ENCODE data around the gene PRAC1. TPM values are rescaled to one million over a fixed set of nuclear protein-coding genes. Genes with fewer than 3 reads are reported as not detected.

Gene PRAC1
- total RNA-seq, 2 experiments from 2014 or later: not detected

DNA sequence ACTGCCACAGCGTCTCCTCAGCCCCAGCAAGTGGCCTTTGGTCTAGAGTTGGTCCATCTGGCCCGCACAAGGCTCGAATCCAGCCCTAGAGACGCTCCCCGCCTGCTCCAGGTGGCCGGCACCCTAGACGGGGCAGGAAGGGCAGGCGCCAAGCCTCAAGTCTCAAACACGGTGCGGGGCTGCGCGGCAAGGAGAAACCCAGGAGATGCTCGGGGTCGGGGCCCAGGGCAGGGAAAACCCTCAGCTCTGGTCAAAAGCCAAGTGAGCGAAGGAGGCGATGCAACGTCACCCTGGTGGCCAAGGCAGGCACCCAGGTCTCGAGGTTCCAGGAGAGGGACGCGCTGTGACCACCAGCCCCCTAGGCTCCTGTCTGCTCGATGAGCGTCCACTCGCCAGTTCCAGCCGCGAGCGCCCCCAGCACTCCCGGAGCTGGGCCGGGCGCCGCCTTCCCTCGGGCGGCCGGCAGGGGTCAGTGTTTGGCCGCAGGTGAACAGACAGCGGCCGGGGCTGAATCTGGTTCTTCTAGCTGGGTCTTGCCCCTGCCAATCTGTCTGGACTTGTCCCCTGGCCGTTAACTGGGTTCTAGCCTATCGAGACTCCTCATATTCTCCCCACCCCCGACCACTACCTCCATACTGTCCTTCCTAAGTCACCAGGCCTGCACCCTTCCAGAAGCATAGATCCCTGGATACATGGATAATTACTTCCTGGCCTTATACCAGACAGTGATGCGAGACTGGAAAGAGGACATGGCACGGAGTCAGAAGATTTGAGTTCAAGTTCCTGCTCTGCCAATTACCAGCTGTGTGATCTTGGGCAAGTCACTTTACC lies 44.0 kb downstream of the PRAC1 start:
- H3K4me1 ChIP-seq (ENCODE audit: insufficient read depth, low read length, poor library complexity, severe bottlenecking): no peaks in the 10 kb centered on the region
- ChIA-PET POLR2A (interaction anchor here (0.8 kb wide), 1 partner anchor 285 kb away, joined by 3 read pairs; no protein-coding TSS in a partner anchor), CTCF (ENCODE audit: unreplicated experiment) (interaction anchor here (0.6 to 0.9 kb wide), 3 partner anchors 14 to 1826 kb away, joined by 3 to 5 read pairs (median 3); no protein-coding TSS in a partner anchor)
- H3K4me2 ChIP-seq (ENCODE audit: low read length): no peak overlapping the region
- TF ChIP-seq EZH2phosphoT487 (IDR thresholded peaks at IDR 0.05; ENCODE audit: borderline replicate concordance, low read depth, low read length): no peak
- TF ChIP-seq, protein P1, sequence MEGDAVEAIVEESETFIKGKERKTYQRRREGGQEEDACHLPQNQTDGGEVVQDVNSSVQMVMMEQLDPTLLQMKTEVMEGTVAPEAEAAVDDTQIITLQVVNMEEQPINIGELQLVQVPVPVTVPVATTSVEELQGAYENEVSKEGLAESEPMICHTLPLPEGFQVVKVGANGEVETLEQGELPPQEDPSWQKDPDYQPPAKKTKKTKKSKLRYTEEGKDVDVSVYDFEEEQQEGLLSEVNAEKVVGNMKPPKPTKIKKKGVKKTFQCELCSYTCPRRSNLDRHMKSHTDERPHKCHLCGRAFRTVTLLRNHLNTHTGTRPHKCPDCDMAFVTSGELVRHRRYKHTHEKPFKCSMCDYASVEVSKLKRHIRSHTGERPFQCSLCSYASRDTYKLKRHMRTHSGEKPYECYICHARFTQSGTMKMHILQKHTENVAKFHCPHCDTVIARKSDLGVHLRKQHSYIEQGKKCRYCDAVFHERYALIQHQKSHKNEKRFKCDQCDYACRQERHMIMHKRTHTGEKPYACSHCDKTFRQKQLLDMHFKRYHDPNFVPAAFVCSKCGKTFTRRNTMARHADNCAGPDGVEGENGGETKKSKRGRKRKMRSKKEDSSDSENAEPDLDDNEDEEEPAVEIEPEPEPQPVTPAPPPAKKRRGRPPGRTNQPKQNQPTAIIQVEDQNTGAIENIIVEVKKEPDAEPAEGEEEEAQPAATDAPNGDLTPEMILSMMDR (conservative IDR thresholded peaks at IDR 0.05; ENCODE audit: low read length): peak; percentile 91
- intact Hi-C loops (cut with micrococcal nuclease; ENCODE audit: unreplicated experiment): loop anchor here (2.0 to 5.0 kb wide), 3 partner anchors 129 to 354 kb away; no protein-coding TSS in a partner anchor
- H3K36me3 ChIP-seq (ENCODE audit: insufficient read depth, low read length): no peaks in the 10 kb centered on the region
- no peaks in the 10 kb centered on the region for H3K9me2 ChIP-seq (ENCODE audit: insufficient read depth, low read length)
- DNase-seq (ENCODE audit: low spot score): peak; percentile 54
- no peaks in the 10 kb centered on the region for H3K79me2 ChIP-seq (ENCODE audit: insufficient read depth, low read depth, low read length)
- H3K4me3 ChIP-seq (ENCODE audit: low read depth, low read length, poor library complexity, severe bottlenecking): no peak overlapping the region
- H4K20me1 ChIP-seq (ENCODE audit: insufficient read depth, low read length): no peaks in the 10 kb centered on the region
- no TSS peak for BruUV-seq (replicated peaks)
- no peaks in the 10 kb centered on the region for H3K9me3 ChIP-seq (ENCODE audit: low read length)
- no peak overlapping the region for H2AFZ ChIP-seq (ENCODE audit: low read length)
- no peak overlapping the region for H3K27ac ChIP-seq (ENCODE audit: low read depth, low read length, poor library complexity, severe bottlenecking)

DNA sequence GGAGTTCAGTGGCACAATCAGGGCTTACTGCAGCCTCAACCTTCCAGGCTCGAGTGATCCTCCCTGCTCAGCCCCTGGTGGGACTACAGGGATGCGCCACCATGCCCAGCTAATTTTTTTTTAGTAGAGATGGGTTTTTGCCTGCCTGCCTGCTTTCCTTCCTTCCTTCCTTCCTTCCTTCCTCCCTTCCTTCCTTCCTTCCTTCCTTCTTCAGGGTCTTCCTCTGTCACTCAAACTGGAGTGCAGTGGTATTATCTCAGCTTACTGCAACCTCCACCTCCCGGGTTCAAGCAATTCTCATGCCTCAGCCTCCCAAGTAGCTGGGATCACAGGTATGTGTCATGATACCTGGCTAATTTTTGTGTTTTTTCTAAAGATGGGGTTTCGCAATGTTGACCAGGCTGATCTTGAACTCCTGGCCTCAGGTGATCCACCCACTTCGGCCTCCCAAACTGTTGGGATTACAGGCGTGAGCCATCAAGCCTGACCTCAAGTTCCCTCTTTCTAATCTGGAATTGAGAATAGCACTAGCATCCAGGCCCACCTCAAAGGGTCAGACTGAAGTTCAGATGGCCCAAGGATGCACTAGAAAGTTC lies 45.3 kb downstream of the PRAC1 start:
- Histone ChIP-seq H3K4me1 (ENCODE audit: insufficient read depth, low read length, poor library complexity, severe bottlenecking) (no peaks in the 10 kb centered on the region), H3K9me2 (ENCODE audit: insufficient read depth, low read length) (no peaks in the 10 kb centered on the region), H3K36me3 (ENCODE audit: insufficient read depth, low read length) (no peaks in the 10 kb centered on the region), H3K79me2 (ENCODE audit: insufficient read depth, low read depth, low read length) (no peaks in the 10 kb centered on the region), H3K27ac (ENCODE audit: low read depth, low read length, poor library complexity, severe bottlenecking) (no peak overlapping the region), H3K4me3 (ENCODE audit: low read depth, low read length, poor library complexity, severe bottlenecking) (no peak overlapping the region), H4K20me1 (ENCODE audit: insufficient read depth, low read length) (no peaks in the 10 kb centered on the region), H3K4me2 (ENCODE audit: low read length) (no peak overlapping the region), H3K9me3 (ENCODE audit: low read length) (no peaks in the 10 kb centered on the region), H2AFZ (ENCODE audit: low read length) (no peak overlapping the region)
- CTCF ChIA-PET (ENCODE audit: unreplicated experiment): no interaction called here
- intact Hi-C loops (cut with micrococcal nuclease; ENCODE audit: unreplicated experiment): loop anchor here (5.0 kb wide), 1 partner anchor 130 kb away; no protein-coding TSS in a partner anchor
- DNase-seq (ENCODE audit: low spot score): no peak
- POLR2A ChIA-PET: no interaction called here
- TF ChIP-seq, protein P1 (conservative IDR thresholded peaks at IDR 0.05; ENCODE audit: low read length): no peak
- TF ChIP-seq EZH2phosphoT487 (IDR thresholded peaks at IDR 0.05; ENCODE audit: borderline replicate concordance, low read depth, low read length): no peak
- no TSS peak for BruUV-seq (replicated peaks)

Measured in OCI-LY7 (cell line).